Breast epithelium (tissue), 3 donors: ENCODE data around the gene APOBR.

Experiments used
- POLR2A ChIP-seq: fragments of 450-650 bp; IDR thresholded peaks from one replicate; pipeline ENCODE4 v1.6.1; 2016; ENCODE audit warnings: antibody characterized with exemption, mild to moderate bottlenecking, moderate library complexity
- POLR2AphosphoS5 ChIP-seq, 3 donors: sonication (generic); formaldehyde crosslinking; IDR thresholded peaks; one replicate each; pipeline ENCODE4 v1.6.1; 2017; ENCODE audit warnings: antibody characterized with exemption in 3 of 3

- TF ChIP-seq POLR2A (no peak), POLR2AphosphoS5 (IDR thresholded peaks at IDR 0.05) (no peak)
These were observed 4.4 kb downstream of the APOBR start for GRCh38 chr16:28498666-28499381.
